GM21529 (cell line): Measurements from ENCODE around the gene PRR20A.
"Not testable (repeated sequence)": the region's sequence is repeated elsewhere in the genome, so short reads cannot be mapped to it uniquely, and the experiment has no call there.

ENCODE experiments used
- ATAC-seq: cut with Tn5 transposase; IDR thresholded peaks from one replicate; pipeline ENCODE4 v1.9.1; 2021; ENCODE audit not compliant: unreplicated experiment

PRR20A gene

DNA sequence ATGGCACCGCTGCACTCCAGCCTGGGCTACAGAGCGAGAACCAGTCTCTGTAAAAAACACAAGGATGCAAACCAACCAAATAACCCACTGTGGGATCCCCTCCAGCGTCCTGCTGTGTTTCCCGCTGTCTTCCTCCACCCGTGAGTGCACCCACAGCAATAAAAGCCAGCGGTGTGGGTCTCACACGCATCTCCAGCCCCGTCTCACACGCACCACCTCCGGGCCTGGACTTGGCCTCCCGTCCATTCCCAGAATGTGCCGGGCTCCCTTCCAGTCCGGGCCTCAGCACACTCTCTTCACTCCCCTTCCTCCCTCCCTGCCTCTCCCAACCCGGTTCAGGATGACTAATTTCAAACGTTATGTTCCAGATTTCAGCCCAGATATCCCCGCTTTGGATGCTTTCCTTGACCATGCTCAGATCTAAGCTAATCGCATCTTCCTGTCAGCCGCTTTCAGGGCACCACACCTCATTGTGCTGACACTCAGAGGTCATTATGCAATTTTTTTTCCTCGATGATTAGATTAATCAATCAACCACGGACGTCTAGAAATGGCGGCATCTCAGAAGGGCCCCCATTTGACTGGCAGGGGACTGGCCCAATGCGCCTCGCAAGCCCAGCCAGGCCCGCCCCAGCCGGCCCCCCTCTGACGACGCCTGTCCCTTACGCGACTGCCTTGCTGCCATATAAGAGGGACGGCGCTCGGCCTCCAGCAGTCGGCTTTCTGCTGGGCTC is at the start of gene PRR20A:
TSS of gene PRR20A (plus strand) at position 684 of the 734 bp plus-strand sequence. CDS start 387 bp downstream, outside the sequence.
- not testable (repeated sequence) for ATAC-seq

DNA sequence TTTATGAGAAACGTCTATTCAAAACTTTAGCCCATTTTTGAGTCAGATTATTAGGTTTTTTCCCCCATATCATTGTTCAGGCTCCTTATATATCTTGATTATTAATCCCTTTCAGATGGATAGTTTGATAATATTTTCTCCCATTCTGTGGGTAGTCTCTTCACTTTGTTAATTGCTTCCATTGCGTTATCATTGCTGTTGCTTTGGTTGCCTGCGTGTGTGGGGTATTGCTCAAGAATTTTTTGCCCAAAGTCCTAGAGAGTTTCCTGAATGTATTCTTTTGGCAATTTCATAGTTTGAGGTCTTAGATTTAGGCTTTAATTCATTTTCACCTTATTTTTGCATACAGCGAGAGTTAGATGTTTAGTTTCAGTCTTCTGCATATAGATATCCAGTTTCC is 25.8 kb upstream of the PRR20A start:
- ATAC-seq = no peak

DNA sequence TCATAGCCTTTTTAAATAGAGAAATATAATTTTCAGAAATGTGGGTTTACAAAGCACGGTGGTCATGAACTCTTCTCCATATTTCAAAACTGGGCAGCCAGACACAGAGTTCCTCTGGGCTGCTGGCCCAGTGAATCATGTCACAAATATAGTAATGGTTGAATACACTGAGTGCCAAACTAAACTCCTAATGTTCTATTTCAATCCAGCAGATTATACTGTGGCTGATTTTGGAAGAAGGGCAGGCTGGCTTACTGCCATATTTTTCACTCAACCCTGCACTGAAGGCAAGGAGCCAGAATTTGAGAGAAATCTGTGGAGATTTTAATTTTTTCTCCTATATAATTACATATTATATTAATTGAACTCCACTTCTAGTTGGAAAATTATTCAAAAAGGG is 17.0 kb upstream of the PRR20A start:
- no peak for ATAC-seq

DNA sequence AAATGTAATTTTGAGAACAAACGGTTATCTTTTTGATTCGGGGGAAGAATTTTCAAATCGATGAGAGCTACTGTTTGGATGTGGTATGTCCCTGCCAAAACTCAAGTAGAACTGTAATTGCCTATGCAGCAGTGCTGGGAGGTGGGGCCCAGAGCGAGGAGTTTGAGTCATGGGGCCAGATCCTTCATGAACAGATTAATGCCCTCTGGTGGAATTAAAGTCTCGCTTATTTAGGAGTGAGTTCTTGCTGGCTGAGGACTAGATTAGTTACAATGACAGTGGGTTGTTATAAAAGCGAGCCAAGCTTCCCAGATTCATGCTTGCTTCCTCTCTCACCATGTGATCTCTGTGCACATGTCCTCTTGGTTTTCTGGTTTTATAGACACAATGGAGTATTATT is 11.8 kb upstream of the PRR20A start:
- no peak for ATAC-seq

DNA sequence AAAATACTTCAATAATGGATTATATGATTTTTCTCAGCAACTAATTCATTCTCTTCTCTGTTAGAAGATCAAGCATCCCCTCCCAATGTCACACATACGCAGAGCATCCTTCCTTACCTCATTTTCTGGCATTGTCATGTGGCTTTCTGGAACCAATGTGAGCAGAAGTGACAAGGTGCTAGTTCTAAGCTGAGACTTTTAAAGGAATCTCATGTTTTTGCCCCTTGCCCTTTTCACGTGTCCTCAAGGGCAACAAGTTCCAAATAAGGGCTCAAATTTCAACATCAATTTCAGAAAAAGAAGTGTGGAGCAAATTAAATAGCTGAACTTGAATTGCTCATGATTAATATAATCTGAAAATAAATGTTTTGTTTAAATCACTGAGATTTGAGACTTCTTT is 4.6 kb upstream of the PRR20A start:
- no peak for ATAC-seq

DNA sequence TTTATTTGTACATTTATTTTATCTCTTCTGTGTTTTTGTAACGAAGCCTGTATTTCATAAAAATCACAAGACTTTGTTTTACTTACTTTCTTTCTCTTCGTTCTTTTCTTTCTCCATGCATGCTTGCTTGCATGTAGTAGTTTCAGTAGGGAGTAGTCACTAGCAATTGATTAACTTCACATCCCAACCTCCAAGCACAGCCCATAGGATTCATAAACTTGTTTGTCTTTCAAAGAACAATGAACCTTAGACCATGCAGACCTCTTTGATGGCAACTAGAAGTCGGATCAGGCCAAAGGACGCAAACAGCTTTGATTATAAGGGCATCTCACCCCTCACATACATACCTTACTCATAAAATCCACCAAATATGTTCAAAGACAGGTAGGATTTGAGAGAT is 3.1 kb upstream of the PRR20A start:
- ATAC-seq = no peak

DNA sequence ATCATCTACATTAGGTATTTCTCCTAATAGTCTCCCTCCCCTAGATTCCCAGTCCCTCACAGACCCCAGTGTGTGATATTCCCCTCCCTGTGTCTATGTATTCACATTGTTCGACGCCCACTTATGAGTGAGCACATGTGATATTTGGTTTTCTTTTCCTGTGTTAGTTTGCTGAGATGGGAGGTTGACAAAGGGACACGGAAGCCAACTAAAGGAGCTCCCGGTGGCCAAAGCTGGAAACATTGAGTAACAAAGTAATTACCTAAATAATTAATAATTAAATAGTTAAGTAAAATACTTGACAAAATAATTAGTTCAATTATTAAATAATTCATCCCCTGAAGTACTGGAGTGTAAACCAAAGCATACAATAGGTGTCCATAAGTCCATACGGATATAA is 1.7 kb upstream of the PRR20A start:
- no peak for ATAC-seq

DNA sequence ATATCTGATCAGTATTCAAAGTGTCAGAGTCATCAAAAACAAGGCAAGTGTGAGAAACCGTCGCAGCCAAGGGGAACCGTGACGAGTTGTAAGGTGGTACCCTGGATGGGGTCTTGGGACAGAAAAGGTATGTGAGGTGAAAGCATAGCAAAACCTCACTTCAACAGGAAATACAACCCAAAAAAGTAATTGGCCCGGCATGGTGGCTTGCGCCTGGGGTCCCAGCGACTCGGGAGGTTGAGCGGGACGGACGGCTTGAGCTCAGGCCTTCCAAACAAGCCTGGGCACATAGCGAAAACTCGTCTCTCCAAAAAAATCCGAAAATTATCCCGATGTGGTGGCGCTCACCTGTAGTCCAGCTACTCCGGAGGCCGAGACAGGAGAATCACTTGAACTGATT is 937 bp upstream of the PRR20A start:
- ATAC-seq = not testable (repeated sequence)

DNA sequence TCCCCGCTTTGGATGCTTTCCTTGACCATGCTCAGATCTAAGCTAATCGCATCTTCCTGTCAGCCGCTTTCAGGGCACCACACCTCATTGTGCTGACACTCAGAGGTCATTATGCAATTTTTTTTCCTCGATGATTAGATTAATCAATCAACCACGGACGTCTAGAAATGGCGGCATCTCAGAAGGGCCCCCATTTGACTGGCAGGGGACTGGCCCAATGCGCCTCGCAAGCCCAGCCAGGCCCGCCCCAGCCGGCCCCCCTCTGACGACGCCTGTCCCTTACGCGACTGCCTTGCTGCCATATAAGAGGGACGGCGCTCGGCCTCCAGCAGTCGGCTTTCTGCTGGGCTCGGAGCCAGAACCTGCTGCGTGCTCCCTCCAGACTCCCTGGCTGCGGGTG is 6.5 kb downstream of the PRR20A start, which contains the start of gene PRR20B:
TSS of gene PRR20B (plus strand) at position 301 of the 400 bp plus-strand sequence. CDS start 387 bp downstream, outside the sequence.
- ATAC-seq = not testable (repeated sequence)

DNA sequence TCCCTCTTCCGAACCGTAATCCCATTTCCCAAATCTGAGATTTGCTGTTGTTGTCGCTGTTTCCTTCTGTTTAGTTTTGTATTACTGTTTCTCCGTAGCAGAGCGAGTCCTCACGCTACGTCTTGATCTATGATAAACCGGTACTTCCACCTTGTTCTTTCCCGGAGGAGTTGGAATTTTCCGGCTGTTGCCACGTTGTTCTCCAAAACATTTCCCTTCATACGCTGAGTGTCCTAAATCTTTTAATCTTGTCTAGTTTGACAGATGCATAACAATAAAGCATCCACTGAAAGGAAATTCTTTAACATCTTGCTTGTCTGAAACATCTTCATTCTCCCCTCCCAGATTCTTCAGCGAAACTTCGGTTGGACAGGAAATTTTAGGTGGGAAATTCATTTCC is 7.4 kb downstream of the PRR20A start:
- not testable (repeated sequence) for ATAC-seq

DNA sequence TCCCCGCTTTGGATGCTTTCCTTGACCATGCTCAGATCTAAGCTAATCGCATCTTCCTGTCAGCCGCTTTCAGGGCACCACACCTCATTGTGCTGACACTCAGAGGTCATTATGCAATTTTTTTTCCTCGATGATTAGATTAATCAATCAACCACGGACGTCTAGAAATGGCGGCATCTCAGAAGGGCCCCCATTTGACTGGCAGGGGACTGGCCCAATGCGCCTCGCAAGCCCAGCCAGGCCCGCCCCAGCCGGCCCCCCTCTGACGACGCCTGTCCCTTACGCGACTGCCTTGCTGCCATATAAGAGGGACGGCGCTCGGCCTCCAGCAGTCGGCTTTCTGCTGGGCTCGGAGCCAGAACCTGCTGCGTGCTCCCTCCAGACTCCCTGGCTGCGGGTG is 13.0 kb downstream of the PRR20A start, which contains the start of gene PRR20C:
TSS of gene PRR20C (plus strand) at position 301 of the 400 bp plus-strand sequence. CDS start 387 bp downstream, outside the sequence.
- not testable (repeated sequence) for ATAC-seq

DNA sequence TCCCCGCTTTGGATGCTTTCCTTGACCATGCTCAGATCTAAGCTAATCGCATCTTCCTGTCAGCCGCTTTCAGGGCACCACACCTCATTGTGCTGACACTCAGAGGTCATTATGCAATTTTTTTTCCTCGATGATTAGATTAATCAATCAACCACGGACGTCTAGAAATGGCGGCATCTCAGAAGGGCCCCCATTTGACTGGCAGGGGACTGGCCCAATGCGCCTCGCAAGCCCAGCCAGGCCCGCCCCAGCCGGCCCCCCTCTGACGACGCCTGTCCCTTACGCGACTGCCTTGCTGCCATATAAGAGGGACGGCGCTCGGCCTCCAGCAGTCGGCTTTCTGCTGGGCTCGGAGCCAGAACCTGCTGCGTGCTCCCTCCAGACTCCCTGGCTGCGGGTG is 19.6 kb downstream of the PRR20A start, which contains the start of gene PRR20D:
TSS of gene PRR20D (plus strand) at position 301 of the 400 bp plus-strand sequence. CDS start 387 bp downstream, outside the sequence.
- ATAC-seq = not testable (repeated sequence)

DNA sequence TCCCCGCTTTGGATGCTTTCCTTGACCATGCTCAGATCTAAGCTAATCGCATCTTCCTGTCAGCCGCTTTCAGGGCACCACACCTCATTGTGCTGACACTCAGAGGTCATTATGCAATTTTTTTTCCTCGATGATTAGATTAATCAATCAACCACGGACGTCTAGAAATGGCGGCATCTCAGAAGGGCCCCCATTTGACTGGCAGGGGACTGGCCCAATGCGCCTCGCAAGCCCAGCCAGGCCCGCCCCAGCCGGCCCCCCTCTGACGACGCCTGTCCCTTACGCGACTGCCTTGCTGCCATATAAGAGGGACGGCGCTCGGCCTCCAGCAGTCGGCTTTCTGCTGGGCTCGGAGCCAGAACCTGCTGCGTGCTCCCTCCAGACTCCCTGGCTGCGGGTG is 26.2 kb downstream of the PRR20A start, which contains the start of gene PRR20E:
TSS of gene PRR20E (plus strand) at position 301 of the 400 bp plus-strand sequence. CDS start 387 bp downstream, outside the sequence.
- ATAC-seq = not testable (repeated sequence)

DNA sequence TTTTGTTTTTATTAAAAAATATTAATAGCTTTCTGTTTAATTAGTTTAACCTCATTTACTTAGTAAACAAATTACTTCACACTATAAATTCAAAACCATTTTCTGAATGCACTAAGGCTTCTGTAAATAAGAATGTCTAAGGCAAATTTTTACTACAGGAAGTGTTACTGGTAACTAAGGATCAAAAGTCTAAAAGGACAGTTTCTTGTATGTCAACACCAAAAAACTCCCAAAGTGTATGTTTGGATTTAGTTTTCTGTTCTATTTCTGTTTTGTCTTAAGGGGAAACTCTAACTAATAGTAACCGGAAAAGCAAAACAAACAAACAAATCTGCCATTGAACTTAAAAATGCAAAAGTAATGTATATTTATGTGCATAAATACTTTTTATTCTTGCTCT is 50.9 kb downstream of the PRR20A start:
- no peak for ATAC-seq
